CD4-positive, alpha-beta T cell (primary cell): ENCODE measurements around the gene KRTAP5-1. TPM values are rescaled to one million over a fixed set of nuclear protein-coding genes. Genes with fewer than 3 reads are reported as not detected.
A peak's percentile ranks its signal among the peaks of the same experiment; 100 is the strongest.

ENCODE experiments used
- ATAC-seq: fragments of 200-7000 bp; cut with Tn5 transposase; one replicate; pipeline ENCODE4 v1.10.0; 2022; ENCODE audit warnings: mild to moderate bottlenecking; ENCODE audit not compliant: poor library complexity
- CTCF ChIA-PET: fragments of 350-600 bp; sonication (Branson Sonifier 250); formaldehyde crosslinking; loops from one replicate; lab custom pipeline; 2021; ENCODE audit warnings: antibody characterized with exemption, inconsistent platforms; lab: Charles Lee
- POLR2A ChIA-PET: fragments of 350-600 bp; sonication (Branson Sonifier 250); formaldehyde crosslinking; loops from one replicate; lab custom pipeline; 2021; ENCODE audit warnings: antibody characterized with exemption, inconsistent platforms; lab: Charles Lee
- DNase-seq, 14 experiments: peaks; one replicate each; pipeline ENCODE4 v3.0.0-alpha.2; 2013 to 2020; ENCODE audit warnings: mixed read lengths in 2 of 14
- H3K27ac ChIP-seq, 2 donors: one replicate each; pipeline versions ENCODE4 v1.5.1 to v1.7.0; 2013; ENCODE audit warnings: low read length in 2 of 2, low read depth in 1 of 2, mild to moderate bottlenecking in 1 of 2
- H3K27me3 ChIP-seq, 2 experiments: 1 replicate in 1 of 2; 2 replicates in 1 of 2; pipeline versions ENCODE4 v1.6.1 to v1.7.0; 2013; ENCODE audit warnings: low read length in 2 of 2, control low read depth in 1 of 2, mild to moderate bottlenecking in 1 of 2, moderate library complexity in 1 of 2; ENCODE audit not compliant: insufficient read depth in 2 of 2, control insufficient read depth in 1 of 2
- H3K36me3 ChIP-seq: one replicate; pipeline ENCODE4 v1.6.1; 2013; ENCODE audit warnings: low read length, control low read depth; ENCODE audit not compliant: insufficient read depth
- H3K4me1 ChIP-seq: one replicate; pipeline ENCODE4 v1.6.1; 2013; ENCODE audit warnings: low read length, control low read depth; ENCODE audit not compliant: insufficient read depth
- H3K4me3 ChIP-seq: one replicate; pipeline ENCODE4 v1.5.1; 2013; ENCODE audit warnings: mild to moderate bottlenecking, low read length, moderate library complexity
- H3K9me3 ChIP-seq, 2 experiments: 1 replicate in 1 of 2; 2 replicates in 1 of 2; pipeline versions ENCODE4 v1.6.1 to v1.7.0; 2013; ENCODE audit warnings: low read length in 2 of 2, mild to moderate bottlenecking in 2 of 2, control low read depth in 1 of 2, moderate library complexity in 1 of 2; ENCODE audit not compliant: control insufficient read depth in 1 of 2, insufficient read depth in 1 of 2
- H3K27ac Mint-ChIP-seq: one replicate; pipeline ENCODE4 v1.8.0; 2020; ENCODE audit warnings: mixed read lengths
- H3K27me3 Mint-ChIP-seq: one replicate; pipeline ENCODE4 v1.8.0; 2021; ENCODE audit warnings: mixed read lengths
- H3K36me3 Mint-ChIP-seq: one replicate; pipeline ENCODE4 v1.8.0; 2021; ENCODE audit warnings: low read depth, mixed read lengths
- H3K4me1 Mint-ChIP-seq: one replicate; pipeline ENCODE4 v1.8.0; 2021; ENCODE audit warnings: low read depth, mixed read lengths
- H3K4me3 Mint-ChIP-seq: one replicate; pipeline ENCODE4 v1.8.0; 2020; ENCODE audit warnings: mild to moderate bottlenecking, mixed read lengths
- H3K9me3 Mint-ChIP-seq: one replicate; pipeline ENCODE4 v1.8.0; 2020; ENCODE audit warnings: mixed read lengths
- CTCF ChIP-seq: fragments of 200-600 bp; IDR thresholded peaks from one replicate; pipeline ENCODE4 v1.8.0; 2022; ENCODE audit warnings: antibody characterized with exemption, mild to moderate bottlenecking
- intact Hi-C, 2 experiments: fragments of 100-400 bp; cut with DNase I in 1 of 2; cut with micrococcal nuclease in 1 of 2; formaldehyde crosslinking; loops; one replicate each; pipeline versions ENCODE4 v1.15.1 to v1.9.0; 2023 to 2025; cut with DNase I, micrococcal nuclease
- total RNA-seq, 174 experiments: library from RNA in 2 of 174; stranded (reverse) in 2 of 174; gene quantifications; one replicate each; pipeline ENCODE4 v1.2.3 and lab custom pipeline; 2021 to 2026

The KRTAP5-1 gene
- total RNA-seq, 2 experiments from 2014 or later: not detected

- Histone ChIP-seq H3K9me3 (peaks cover 0 to 5% of the 10 kb centered on the region in 2 experiments), H3K4me1 (no peaks in the 10 kb centered on the region), H3K27me3 (peaks cover 0 to 6% of the 10 kb centered on the region in 2 experiments), H3K4me3 (no peak overlapping the region), H3K27ac (no peak overlapping the region), H3K36me3 (peaks cover 7% of the 10 kb centered on the region)
- peak; percentile 6 for ATAC-seq
- ChIA-PET POLR2A (no interaction called here), CTCF (no interaction called here)
- peak in 1 of 14 experiments; percentile 10 for DNase-seq
- intact Hi-C loops: no loop called here
- no peak for TF ChIP-seq CTCF
- H3K4me1 Mint-ChIP-seq: no peaks in the 10 kb centered on the region
- H3K4me3 Mint-ChIP-seq: no peak overlapping the region
- no peaks in the 10 kb centered on the region for H3K9me3 Mint-ChIP-seq
- peaks cover 9% of the 10 kb centered on the region for H3K36me3 Mint-ChIP-seq
- H3K27ac Mint-ChIP-seq: peak overlapping the region; percentile 63
- H3K27me3 Mint-ChIP-seq: peaks cover 31% of the 10 kb centered on the region
Measured at GRCh38 chr11:1555713-1556153, 29.4 kb downstream of the KRTAP5-1 start.

GRCh38 chr11:1554981-1555712, 29.9 kb downstream of the KRTAP5-1 start:
- Mint-ChIP-seq H3K9me3 (no peaks in the 10 kb centered on the region), H3K4me1 (no peaks in the 10 kb centered on the region), H3K27me3 (peaks cover 35% of the 10 kb centered on the region), H3K36me3 (peaks cover 9% of the 10 kb centered on the region), H3K27ac (no peak overlapping the region), H3K4me3 (no peak overlapping the region)
- no peak overlapping the region for H3K27ac ChIP-seq
- CTCF ChIA-PET: no interaction called here
- peaks cover 0 to 5% of the 10 kb centered on the region in 2 experiments for H3K9me3 ChIP-seq
- intact Hi-C loops: no loop called here
- POLR2A ChIA-PET: no interaction called here
- no peak for TF ChIP-seq CTCF
- H3K27me3 ChIP-seq: peaks cover 0 to 6% of the 10 kb centered on the region in 2 experiments
- peaks cover 7% of the 10 kb centered on the region for H3K36me3 ChIP-seq
- no peaks in the 10 kb centered on the region for H3K4me1 ChIP-seq
- DNase-seq (peak in 2 of 14 experiments; percentile 21 to 43), ATAC-seq (peak; percentile 23)
- H3K4me3 ChIP-seq: no peak overlapping the region

- no peaks in the 10 kb centered on the region for H3K4me1 ChIP-seq
- peaks cover 7% of the 10 kb centered on the region for H3K36me3 ChIP-seq
- no peak for TF ChIP-seq CTCF
- POLR2A ChIA-PET: no interaction called here
- H3K4me3 ChIP-seq: no peak overlapping the region
- no peaks in the 10 kb centered on the region for H3K9me3 Mint-ChIP-seq
- peak overlapping the region; percentile 20 for H3K27ac Mint-ChIP-seq
- peaks cover 45% of the 10 kb centered on the region for H3K27me3 Mint-ChIP-seq
- H3K4me1 Mint-ChIP-seq: peaks cover under 1% of the 10 kb centered on the region
- peaks cover 0 to 12% of the 10 kb centered on the region in 2 experiments for H3K9me3 ChIP-seq
- DNase-seq (no peak), ATAC-seq (no peak)
- intact Hi-C loops: no loop called here
- no peak overlapping the region for H3K27ac ChIP-seq
- CTCF ChIA-PET: no interaction called here
- peaks cover 9% of the 10 kb centered on the region for H3K36me3 Mint-ChIP-seq
- peaks cover 5 to 6% of the 10 kb centered on the region in 2 experiments for H3K27me3 ChIP-seq
- no peak overlapping the region for H3K4me3 Mint-ChIP-seq
Measured at GRCh38 chr11:1553808-1554594, 31.1 kb downstream of the KRTAP5-1 start.
